ENCODE data around the gene TMPRSS9. TPM values are rescaled to one million over a fixed set of nuclear protein-coding genes. Genes with fewer than 3 reads are reported as not detected.

Gene TMPRSS9
- total RNA-seq, 1 donor from 2014 or later, result not detected

DNA sequence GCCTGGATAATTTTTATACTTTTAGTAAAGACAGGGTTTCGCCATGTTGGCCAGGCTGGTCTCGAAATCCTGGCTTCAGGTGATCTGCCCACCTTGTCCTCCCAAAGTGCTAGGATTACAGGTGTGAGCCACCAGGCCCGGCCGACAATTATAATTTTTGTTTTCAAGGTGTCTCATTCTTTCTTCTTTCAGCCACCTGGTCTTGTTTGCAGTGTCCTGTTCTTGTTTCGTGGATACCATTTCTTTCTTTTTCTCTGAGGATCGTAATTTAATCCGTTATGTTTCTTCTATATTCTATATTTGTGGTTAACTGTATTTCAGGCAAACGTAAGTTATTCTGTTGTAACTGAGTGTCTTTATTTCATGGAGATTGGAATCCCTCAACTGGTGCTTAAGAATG lies 51.6 kb downstream of the TMPRSS9 start:
- Mint-ChIP-seq H3K9me3 (peaks cover 2% of the 10 kb centered on the region), H3K36me3 (ENCODE audit: low read depth) (peaks cover under 1% of the 10 kb centered on the region), H3K4me3 (no peak overlapping the region), H3K4me1 (no peaks in the 10 kb centered on the region), H3K27me3 (peaks cover 8% of the 10 kb centered on the region), H3K27ac (no peak overlapping the region)
- no peak for ATAC-seq (ENCODE audit: low read depth)
- TF ChIP-seq CTCF (IDR thresholded peaks at IDR 0.05), result no peak
- POLR2A ChIA-PET, result interaction anchor here (0.6 to 1.1 kb wide), 4 partner anchors 15 to 101 kb away, joined by 3 to 7 read pairs (median 3); partner anchors contain the start of gene TIMM13
- intact Hi-C loops (cut with micrococcal nuclease), result no loop called here
- no peak for DNase-seq
- CTCF ChIA-PET, result no interaction called here

DNA sequence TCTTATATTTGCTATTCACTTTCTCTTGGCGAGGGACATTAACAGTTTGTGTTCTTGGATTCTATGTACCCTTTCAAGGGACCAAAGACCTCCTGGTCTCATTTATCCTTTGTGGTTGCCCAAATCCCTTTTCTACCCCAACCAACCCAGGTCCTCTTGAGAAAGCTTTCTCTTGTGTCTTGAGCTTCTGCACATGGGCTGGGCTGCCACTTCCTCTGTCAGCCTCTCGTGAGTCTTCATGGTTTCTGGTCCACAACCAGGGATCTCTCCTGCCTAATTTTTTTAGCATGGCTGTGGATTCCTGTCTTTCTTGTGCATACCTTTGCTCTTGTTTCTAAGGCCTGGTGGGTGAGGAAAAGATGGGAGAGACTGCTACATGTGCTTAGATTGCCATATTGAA lies 52.4 kb downstream of the TMPRSS9 start:
- Mint-ChIP-seq H3K4me1 (no peaks in the 10 kb centered on the region), H3K4me3 (no peak overlapping the region), H3K27ac (no peak overlapping the region), H3K27me3 (peaks cover 8% of the 10 kb centered on the region), H3K36me3 (ENCODE audit: low read depth) (peaks cover 2% of the 10 kb centered on the region), H3K9me3 (peaks cover 2% of the 10 kb centered on the region)
- ChIA-PET CTCF (no interaction called here), POLR2A (no interaction called here)
- ATAC-seq (ENCODE audit: low read depth), result no peak
- intact Hi-C loops (cut with micrococcal nuclease), result no loop called here
- TF ChIP-seq CTCF (IDR thresholded peaks at IDR 0.05), result no peak
- DNase-seq, result no peak

- no peak for ATAC-seq (ENCODE audit: low read depth)
- Mint-ChIP-seq H3K9me3 (peaks cover 2% of the 10 kb centered on the region), H3K27me3 (peaks cover 8% of the 10 kb centered on the region), H3K4me3 (no peak overlapping the region), H3K27ac (no peak overlapping the region), H3K36me3 (ENCODE audit: low read depth) (peaks cover 7% of the 10 kb centered on the region), H3K4me1 (no peaks in the 10 kb centered on the region)
- POLR2A ChIA-PET, result no interaction called here
- no peak for DNase-seq
- CTCF ChIA-PET, result no interaction called here
- intact Hi-C loops (cut with micrococcal nuclease), result no loop called here
- TF ChIP-seq CTCF (IDR thresholded peaks at IDR 0.05), result no peak
Measured at GRCh38 chr19:2413159-2413558, 53.1 kb downstream of the TMPRSS9 start.

DNA sequence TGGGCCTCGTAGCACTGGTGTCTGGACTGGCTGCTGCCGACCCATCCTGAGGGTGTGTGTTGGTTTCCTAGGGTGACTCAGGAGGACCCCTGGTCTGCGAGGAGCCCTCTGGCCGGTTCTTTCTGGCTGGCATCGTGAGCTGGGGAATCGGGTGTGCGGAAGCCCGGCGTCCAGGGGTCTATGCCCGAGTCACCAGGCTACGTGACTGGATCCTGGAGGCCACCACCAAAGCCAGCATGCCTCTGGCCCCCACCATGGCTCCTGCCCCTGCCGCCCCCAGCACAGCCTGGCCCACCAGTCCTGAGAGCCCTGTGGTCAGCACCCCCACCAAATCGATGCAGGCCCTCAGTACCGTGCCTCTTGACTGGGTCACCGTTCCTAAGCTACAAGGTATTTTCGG lies 53.6 kb downstream of the TMPRSS9 start:
- CTCF ChIA-PET, result no interaction called here
- POLR2A ChIA-PET, result no interaction called here
- TF ChIP-seq CTCF (IDR thresholded peaks at IDR 0.05), result no peak
- H3K27ac Mint-ChIP-seq, result no peak overlapping the region
- H3K4me1 Mint-ChIP-seq, result no peaks in the 10 kb centered on the region
- DNase-seq (no peak), ATAC-seq (ENCODE audit: low read depth) (no peak)
- peaks cover 2% of the 10 kb centered on the region for H3K9me3 Mint-ChIP-seq
- H3K36me3 Mint-ChIP-seq (ENCODE audit: low read depth), result peaks cover 7% of the 10 kb centered on the region
- no peak overlapping the region for H3K4me3 Mint-ChIP-seq
- intact Hi-C loops (cut with micrococcal nuclease), result no loop called here
- peaks cover 8% of the 10 kb centered on the region for H3K27me3 Mint-ChIP-seq

DNA sequence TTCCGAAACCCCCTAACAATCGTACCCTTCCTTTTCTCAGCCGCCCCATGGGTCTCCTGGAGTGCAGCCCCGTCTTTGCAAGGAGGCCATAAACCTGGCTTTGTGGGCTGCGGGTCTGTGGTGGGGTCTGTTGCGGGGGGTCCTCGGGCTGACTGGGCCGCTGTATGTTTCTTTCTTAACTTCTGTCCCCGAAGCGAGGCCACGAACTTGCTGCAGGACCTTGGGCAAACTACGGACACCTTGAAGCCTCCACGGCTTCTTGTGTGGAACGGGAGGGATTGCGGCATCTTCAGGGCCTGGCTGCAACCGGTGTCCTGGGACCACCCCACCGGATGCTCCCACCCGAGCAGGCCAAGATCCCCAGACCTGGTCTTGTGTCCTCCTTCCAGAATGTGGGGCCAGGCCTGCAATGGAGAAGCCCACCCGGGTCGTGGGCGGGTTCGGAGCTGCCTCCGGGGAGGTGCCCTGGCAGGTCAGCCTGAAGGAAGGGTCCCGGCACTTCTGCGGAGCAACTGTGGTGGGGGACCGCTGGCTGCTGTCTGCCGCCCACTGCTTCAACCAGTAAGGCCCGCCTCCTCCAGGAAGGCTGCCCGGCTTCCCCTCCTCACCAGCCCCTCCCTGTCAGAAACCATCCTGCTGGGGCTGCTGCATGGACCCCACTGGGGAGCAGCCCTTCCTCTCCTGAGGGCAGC lies 55.4 kb downstream of the TMPRSS9 start:
- intact Hi-C loops (cut with micrococcal nuclease), result no loop called here

More for the DNA sequence above, 55.4 kb downstream of the TMPRSS9 start:
- no peak for ATAC-seq (ENCODE audit: low read depth)
- DNase-seq, result no peak
- no peak for TF ChIP-seq CTCF (IDR thresholded peaks at IDR 0.05)
- peaks cover 2% of the 10 kb centered on the region for H3K27me3 Mint-ChIP-seq
- no peaks in the 10 kb centered on the region for H3K4me1 Mint-ChIP-seq
- ChIA-PET CTCF (no interaction called here), POLR2A (no interaction called here)
- no peak overlapping the region for H3K4me3 Mint-ChIP-seq
- H3K36me3 Mint-ChIP-seq (ENCODE audit: low read depth), result peaks cover 7% of the 10 kb centered on the region
- no peak overlapping the region for H3K27ac Mint-ChIP-seq
- peaks cover 2% of the 10 kb centered on the region for H3K9me3 Mint-ChIP-seq

Data from activated B cell treated with CpG ODN at 0.5 μM for 24 hours (primary cell).